Inferior parietal cortex (tissue), 1 donor: ENCODE data around the gene CPEB3.
"Not testable (repeated sequence)": the region's sequence is repeated elsewhere in the genome, so short reads cannot be mapped to it uniquely, and the experiment has no call there.

Source experiments
- DNase-seq: peaks from one replicate; pipeline ENCODE4 v3.0.0-alpha.2; 2016; ENCODE audit errors: extremely low spot score

The CPEB3 gene

GRCh38 chr10:92267343-92267742 lies 23.5 kb downstream of the CPEB3 start:
- DNase-seq, result no peak

DNA sequence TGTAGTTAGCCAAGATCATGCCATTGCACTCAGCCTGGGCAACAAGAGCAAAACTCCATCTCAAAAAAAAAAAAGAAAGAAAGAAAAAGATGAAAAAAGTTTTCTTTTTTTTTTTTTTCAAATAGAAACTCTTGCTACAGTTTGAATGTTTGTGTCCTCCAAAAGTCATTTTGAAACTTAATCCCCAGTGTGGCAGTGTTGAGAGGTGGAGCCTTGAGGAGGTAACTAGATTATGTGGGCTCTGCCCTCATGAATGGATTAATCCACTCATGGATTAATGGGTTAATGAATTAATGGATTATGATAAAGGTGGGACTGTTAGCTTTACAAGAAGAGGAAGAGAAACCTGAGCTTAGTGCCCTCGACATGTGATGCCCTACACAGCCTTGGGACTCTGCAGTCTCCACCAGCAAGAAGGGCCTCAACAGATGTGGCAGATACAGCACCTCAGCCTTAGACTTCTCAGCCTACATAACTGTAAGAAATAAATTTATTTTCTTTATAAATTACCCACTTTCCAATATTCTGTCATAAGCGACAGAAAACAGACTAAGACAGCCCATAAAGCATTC lies 25.1 kb downstream of the CPEB3 start:
- DNase-seq, result no peak

DNA sequence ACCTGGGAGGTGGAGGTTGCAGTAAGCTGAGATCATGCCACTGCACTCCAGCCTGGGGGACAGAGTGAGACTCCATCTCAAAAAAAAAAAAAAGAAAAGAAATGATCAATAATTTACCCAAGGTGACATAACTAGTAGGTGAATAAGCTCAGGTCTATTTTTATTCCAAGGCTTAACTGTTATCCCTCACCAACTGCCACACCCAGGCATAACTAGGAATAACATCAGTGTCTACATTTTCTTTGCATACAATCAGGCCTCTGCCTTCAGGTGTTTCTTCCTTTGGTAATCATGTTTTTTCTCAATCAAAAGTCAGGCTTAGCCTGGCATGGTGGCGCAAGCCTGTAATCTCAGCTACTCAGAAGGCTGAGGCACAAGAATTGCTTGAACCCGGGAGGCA lies 26.6 kb downstream of the CPEB3 start:
- no peak for DNase-seq

GRCh38 chr10:92263396-92263795 lies 27.5 kb downstream of the CPEB3 start:
- no peak for DNase-seq

DNA sequence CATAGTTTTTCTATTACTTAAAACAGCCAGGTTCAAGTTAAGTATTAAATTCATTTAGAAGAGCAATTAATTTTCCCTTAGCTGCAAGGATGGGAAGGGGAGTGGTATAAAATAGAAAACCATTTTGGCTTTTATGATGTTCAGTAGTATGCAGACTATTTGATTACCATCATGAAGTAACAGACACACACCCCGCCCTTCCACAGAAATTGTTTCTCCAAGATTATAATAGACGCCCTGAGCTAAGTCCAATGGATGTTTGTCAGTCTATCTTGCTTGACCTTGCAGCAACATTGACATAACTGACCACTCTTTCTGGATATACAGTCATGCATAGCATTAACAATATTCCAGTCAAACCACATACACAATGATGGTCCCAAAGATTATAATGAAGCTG lies 42.3 kb downstream of the CPEB3 start:
- DNase-seq, result no peak

- no peak for DNase-seq
These were observed 46.1 kb downstream of the CPEB3 start for GRCh38 chr10:92244796-92245195.

- DNase-seq, result peak; percentile 91
These were observed 47.8 kb downstream of the CPEB3 start for GRCh38 chr10:92242910-92243671.

- peak; percentile 44 for DNase-seq
These were observed 48.5 kb downstream of the CPEB3 start for GRCh38 chr10:92242380-92242779.

DNA sequence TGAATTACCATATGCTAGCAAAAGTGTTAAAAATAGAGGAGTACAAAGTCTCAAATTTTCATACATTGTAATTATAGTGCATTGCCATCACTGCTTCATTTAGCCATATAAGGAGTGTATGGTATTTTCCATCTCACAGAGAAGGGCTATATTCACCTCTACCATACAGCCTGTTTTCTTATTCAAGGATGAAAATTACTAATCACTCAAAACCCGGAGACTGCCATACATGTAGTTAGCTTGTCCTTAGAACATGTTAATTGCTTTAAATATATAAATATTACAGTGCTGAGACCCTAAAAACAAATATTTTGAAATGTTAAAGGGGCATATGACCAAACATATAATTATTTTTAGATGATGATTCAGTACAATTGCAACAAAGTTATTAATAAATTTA lies 49.4 kb downstream of the CPEB3 start:
- peak; percentile 61 for DNase-seq

DNA sequence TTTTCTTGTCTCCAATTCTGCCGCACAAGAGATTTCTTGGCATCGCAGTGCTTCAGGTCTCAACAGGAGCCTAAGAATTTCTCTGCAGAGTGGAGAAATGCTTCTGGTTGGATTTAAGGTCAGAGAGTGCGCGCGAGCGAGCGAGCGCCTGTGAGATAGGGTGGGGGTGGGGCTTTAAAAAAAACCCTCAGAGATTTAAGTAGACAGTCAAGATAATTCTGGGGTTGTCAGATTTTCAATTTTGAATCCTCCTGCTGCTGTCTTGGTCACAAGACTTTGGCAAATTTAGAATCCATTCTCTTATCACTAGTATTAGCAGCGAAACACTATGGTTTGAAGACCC lies 49.7 kb downstream of the CPEB3 start:
- no peak for DNase-seq

DNA sequence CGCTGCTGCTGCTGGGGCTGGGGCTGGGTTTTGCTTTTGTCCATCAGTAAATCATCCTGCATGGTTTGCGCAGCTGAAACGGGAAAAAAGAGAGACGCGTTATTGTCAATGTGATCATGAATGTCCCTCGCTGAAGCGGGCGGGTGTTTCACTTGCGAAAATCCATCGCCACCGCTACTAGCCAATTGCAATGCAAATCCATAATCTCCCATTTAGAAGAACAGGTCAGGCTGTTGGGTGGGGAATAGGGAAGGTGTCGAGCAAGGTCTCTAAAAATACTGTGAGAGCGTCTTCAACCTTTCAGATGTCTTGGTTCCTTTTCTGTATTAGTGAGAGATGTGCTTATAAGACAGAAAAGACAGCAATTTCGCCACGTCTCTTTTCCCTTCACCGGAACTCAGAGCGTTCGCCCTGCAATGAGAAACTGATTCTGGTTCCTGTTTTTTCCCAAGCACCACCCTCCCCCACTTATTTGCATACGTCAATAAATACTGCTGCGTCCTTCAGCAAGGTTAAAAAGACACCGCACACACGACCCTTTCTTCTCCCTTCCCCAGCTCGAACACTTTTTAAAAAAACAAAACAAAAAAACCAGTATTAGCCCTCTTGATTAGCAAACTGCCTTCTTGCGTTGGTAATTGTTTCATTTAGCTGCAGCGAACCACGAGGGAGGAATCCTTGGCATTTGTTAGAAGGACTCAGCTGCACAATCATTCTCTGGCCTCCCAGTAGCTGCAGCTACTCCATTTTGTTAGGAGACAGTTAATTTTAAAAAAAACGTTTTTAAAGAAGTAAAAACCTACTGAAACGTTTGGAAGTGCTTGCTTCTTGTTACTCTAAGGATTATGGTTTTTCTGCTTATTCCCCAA lies 50.4 kb downstream of the CPEB3 start:
- peak; percentile 90 for DNase-seq

DNA sequence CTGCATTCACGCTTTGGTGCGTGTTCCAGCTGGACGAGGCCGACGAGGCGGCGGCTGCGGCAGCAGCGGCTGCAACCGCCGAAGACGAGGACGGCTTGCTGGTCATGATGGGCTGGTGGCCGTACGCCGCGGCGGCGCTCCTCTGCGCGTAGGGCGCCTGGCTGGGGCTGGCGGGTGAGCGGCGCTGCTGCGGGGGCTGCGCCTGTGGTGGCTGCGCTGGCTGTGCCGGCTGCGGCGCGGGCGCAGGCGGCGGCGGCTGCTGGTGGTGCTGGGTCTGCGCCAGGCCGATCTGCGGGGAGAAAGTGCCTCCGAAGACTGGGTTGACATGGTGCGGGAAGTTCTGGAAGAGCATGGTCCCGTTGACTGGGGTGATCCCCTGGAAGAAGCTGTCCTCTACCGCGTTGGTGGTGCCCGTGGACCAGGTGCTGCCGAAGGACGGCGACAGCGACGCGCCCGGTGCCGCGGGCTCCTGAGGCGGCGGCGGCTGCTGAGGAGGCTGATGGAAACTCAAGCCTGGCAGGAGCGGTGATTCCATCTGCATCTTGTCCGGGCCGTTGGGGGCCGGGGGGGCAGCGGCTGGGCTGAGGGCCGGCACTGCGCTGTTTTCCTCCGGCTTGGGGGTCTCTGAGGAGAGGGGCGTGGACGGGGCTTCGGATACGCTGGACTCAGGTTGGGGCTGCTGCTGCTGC lies 51.1 kb downstream of the CPEB3 start:
- no peak for DNase-seq

- DNase-seq, result peak; percentile 27
These were observed 51.7 kb downstream of the CPEB3 start for GRCh38 chr10:92239151-92239599.

DNA sequence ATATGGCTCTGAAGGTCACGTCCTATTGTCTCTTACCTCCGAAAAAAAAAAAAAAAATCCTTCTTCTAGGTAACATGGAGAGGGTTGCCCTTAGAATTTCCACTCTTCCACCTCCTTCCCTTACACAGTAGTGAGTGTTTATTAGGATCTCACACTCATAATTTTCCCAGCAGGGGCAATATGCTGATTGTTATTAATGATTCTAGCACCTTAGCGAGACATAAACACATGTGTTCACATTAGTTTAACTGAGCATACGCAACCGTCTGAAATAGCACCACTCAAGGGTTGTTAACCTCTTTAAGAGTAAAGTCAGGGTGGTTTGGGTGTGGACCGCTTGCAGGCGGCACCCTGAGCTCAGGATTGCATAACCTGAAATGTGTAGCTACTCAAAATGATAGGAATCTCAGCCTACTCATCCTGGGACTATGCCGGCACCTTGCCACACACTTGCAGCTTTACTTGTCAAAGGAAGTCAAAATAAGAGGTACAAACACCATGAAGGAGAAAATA lies 52.2 kb downstream of the CPEB3 start:
- DNase-seq, result peak; percentile 54

GRCh38 chr10:92238054-92238585 lies 52.8 kb downstream of the CPEB3 start:
- peak; percentile 44 for DNase-seq

GRCh38 chr10:92231196-92231595 lies 59.7 kb downstream of the CPEB3 start:
- DNase-seq, result no peak

DNA sequence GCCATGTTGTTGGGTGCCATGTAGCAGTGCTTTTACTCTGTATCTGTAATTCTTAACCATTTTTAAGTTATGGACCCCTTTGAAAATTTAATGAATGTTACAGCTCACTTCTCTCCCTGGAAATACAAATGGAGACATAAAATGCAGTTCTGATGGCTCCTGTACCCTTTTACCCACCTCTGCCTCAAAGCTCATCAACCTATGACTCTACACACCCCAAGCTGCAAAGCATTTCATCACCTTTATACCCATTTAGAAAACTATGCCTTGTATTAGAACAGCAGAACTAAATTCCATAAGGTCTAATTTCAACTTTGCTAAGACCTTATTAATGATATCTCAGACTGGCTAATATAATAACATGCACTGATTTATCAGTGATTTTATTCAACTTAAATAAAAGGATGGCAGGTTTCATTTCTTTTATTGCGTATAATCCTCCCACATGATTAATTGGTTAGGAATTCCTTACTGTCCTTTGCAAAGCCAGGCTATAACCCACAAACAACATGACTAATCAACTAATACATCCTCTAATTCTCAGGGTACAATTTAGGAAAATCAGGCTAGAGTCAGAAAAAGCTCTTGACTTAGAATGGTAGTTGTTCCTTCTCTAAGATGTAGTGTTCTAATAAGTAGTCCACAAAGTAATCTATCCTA lies 68.1 kb downstream of the CPEB3 start:
- no peak for DNase-seq

- no peak for DNase-seq
These were observed 71.3 kb downstream of the CPEB3 start for GRCh38 chr10:92219559-92219958.

GRCh38 chr10:92218569-92218968 lies 72.3 kb downstream of the CPEB3 start:
- DNase-seq, result no peak

DNA sequence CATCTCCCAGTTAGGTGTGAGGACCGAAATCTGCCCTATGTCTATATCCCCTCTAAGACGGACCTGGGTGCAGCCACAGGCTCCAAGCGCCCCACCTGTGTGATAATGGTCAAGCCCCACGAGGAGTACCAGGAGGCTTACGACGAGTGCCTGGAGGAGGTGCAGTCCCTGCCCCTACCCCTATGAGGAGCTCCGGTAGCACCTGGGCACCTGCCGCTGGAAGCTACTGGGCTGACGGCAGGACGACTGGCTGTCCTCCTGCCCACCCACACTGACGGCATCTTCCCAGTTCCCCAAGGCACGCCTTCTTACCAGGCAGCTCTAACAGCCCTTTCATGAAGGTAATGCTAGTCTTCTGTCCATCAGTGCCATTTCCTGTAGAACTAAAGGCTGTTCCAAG lies 74.3 kb downstream of the CPEB3 start:
- not testable (repeated sequence) for DNase-seq

DNA sequence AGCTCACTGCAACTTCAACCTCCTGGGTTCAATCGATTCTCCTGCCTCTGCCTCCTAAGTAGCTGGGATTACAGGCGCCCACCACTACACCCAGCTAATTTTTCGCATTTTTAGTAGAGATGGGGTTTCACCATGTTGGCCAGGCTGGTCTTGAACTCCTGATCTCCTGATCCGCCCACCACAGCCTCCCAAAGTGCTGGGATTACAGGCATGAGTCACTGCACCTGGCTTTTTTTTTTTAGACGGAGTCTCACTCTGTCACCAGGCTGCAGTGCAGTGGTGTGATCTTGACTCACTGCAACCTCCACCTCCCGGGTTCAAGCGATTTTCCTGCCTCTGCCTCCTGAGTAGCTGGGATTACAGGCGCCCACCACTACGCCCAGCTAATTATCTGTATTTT lies 75.7 kb downstream of the CPEB3 start:
- DNase-seq, result not testable (repeated sequence)
